Activated T-cell treated with anti-CD3 and anti-CD28 coated beads, Interleukin-2, amount 50 U/mL, for 1 hour (primary cell): ENCODE results near the gene OR5K3.
"Not testable (repeated sequence)": the region's sequence is repeated elsewhere in the genome, so short reads cannot be mapped to it uniquely, and the experiment has no call there.

Experiments
- DNase-seq: peaks from one replicate; pipeline ENCODE4 v3.0.0-alpha.2; 2020

OR5K3 gene, protein sequence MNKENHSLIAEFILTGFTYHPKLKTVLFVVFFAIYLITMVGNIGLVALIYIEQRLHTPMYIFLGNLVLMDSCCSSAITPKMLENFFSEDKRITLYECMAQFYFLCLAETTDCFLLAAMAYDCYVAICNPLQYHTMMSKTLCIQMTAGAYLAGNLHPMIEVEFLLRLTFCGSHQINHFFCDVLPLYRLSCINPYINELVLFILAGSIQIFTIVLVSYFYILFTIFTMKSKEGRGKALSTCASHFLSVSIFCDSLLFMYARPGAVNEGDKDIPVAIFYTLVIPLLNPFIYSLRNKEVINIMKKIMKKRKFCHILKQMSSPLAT

GRCh38 chr3:98390366-98390765 is at the start of gene OR5K3:
TSS of gene OR5K3 (plus strand) at chr3:98390666. CDS start at chr3:98390666, 0 bp downstream.
- DNase-seq = no peak

DNA sequence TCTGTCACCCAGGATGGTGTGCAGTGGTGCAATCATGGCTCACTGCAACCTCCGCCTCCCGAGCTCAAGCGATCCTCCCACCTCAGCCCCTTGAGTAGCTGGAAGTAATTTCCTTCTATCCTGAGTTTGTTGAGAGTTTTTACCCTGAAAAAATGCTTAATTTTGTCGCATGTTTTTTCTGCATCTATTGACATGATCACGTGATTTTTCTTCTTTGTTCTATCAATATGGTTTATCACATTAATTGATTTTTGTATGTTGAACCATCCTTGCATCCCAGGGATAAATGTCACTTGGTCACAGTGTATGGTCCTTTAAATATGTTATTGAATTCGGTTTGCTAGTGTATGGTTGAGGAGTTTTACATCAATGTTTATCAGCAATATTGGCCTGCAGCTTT is 48.7 kb upstream of the OR5K3 start:
- no peak for DNase-seq

DNA sequence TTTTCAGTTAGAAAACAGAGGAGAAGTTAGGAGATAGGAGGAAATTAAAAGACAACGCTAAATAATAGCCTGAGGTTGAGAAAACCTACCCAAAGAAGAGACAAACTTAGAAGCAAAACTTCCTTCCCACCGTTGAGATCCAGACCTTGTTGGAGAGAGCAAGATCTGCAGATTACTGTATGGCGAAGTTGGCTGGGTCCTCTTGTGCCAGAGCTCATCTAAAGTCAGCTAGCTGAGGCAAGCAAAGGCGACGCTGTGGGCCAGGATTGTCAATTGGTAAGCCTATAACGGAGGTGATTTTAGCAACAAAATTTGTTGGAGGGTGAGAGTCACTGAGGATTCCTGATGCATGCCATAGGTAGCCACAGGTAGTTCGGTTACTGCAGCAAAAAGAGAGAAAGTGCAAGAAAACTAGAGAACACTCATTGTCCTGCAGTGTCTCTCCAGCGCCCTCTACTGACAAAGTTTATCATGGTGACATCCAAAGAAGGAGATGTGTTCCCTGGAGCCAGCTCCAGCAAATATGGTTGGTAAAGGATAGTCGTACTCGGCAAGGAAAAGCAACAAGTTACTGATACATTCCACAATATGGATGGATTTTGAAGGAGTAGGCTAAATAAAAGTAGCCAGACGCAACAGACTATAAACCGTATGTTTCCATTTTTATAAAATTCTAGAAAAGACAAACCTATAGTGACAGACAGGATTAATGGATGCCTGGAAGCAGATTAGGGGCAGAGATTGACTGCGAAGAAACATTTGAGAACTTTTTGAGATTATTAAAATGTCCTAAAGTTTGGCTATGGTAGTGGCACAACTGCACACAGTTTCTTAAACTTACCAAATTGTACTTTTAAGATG is 46.6 kb upstream of the OR5K3 start:
- no peak for DNase-seq

DNA sequence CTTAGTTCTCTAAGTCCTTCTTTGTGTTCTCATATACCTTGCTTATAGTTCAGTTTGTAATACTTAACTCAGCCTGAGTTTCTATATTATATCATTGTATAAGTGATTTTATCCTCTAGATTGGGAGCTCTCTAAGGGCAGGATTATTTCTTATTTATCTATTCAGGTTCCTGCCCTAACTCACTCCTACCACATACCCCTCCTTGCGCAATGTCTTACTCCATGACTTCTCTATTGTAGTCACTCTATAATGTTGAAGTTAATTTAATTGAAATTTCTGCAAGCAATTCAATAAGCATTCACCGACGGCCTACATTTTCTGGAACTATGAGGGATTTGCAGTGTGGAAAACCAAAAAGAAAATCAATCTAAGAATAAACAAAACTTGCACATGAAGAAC is 40.4 kb upstream of the OR5K3 start:
- DNase-seq = no peak

- no peak for DNase-seq
Measured at GRCh38 chr3:98353554-98353953, 36.9 kb upstream of the OR5K3 start, which contains the start of gene OR5K4. TSS of gene OR5K4 (plus strand) at chr3:98353854. CDS start at chr3:98353854, 0 bp downstream.

DNA sequence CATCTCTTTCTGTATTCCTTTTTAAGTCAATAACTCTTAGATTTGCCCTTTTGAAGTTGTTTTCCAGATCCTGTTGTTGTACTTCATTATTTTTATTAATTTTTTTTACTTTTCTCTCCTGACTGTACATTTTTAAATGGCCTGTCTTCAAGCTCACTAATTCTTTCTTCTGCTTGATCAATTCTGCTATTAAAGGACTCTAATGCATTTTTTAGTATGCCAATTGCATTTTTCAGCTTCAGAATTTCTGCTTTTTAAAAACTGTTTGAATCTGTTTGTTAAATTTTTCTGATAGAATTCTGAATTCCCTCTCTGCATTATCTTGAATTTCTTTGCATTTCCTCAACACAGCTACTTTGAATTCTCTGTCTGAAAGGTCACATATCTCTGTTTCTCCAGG is 31.2 kb upstream of the OR5K3 start:
- no peak for DNase-seq

DNA sequence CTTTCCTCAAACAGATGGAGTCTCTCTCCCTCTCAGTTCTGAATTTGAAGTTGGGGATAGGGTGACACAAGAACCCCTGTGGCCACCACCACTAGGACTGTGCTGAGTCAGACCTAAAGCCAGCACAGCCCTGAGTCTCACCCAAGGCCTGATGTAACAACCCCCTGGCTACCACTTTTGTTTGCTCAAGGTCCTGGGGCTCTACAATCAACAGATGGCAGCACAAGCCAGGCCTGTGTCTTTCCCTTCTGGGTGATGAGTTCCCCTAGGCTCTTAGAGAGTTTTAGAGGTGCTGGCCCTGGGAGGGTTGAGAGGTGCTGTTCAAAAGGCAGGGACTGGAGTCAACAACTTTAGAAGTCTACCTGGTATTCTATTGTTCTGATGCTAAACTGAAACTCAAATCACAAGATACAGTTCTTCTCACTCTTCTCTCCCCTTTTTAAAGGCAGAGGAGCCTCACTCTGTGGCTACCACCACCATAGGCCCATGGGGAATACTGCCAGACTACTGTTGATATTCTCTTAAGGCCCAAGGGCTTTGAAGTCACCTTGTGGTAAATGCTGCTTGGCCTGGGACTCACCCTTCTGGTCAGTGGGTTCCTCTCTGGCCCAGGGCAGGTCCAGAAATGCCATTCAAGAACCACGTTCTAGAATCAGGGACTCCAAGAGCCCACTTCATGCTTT is 30.3 kb upstream of the OR5K3 start:
- no peak for DNase-seq

GRCh38 chr3:98360681-98361080 is 29.8 kb upstream of the OR5K3 start:
- no peak for DNase-seq

GRCh38 chr3:98361289-98361688 is 29.2 kb upstream of the OR5K3 start:
- no peak for DNase-seq

GRCh38 chr3:98367464-98368246 is 22.8 kb upstream of the OR5K3 start:
- DNase-seq = no peak

DNA sequence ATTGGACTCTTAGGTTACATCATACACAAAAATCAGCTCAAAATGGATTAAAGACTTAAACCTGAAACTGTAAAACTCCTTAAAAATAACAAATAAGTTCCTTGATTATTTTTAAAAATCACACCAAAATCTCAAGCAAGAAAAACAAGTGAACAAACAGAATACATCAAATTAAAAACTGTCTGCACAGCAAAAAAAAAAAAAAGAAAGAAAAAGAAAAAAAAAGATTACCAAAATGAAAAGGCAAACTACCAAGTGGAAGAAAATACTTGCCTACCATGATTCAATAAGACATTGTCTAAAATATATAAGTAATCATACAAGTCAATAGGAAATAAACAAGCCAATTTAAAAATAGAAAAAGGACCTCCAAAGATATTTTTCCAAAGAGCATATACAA is 19.3 kb upstream of the OR5K3 start:
- no peak for DNase-seq

DNA sequence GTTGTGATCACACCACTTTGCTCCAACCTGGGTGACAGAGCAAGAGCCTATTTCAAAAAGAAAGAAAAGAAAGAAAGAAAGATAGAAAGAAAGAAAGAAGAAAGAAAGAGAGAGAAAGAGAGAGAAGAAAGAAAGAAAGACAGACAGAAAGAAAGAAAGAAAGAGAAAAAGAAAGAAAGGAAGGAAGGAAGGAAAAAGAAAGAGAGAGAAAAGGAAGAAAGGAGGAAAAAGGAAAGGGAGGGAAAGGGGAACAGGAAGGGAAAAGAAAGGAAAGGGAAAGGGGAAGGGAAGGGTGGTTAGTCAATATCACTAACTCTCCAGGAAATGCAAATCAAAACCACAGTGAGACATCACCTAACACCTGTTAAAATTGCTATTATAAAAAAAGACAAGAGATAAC is 18.6 kb upstream of the OR5K3 start:
- DNase-seq = no peak

GRCh38 chr3:98372445-98372844 is 18.0 kb upstream of the OR5K3 start:
- DNase-seq = no peak

GRCh38 chr3:98376631-98377030 is 13.8 kb upstream of the OR5K3 start:
- DNase-seq = no peak

GRCh38 chr3:98388147-98388546 is 2.3 kb upstream of the OR5K3 start:
- DNase-seq = no peak

DNA sequence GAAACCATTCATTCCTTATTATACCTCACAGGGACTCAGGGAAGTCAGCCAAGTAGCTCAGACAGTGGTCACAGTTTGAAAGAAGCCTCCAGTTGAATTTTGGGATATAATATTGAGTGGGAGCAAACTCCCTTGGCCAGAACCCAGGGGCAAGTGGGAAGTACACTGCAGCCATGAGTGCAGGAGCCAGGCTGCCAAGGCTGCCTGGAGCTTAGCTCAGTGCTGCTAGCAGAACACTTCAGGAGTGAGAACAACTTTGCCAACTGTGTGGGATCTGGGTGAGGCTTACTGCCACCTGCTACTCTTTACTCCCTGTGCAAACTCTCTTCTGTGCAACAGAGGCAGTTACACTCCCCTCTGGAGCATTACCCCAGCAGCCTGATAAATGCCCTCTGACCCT is 4.6 kb downstream of the OR5K3 start:
- DNase-seq = no peak

DNA sequence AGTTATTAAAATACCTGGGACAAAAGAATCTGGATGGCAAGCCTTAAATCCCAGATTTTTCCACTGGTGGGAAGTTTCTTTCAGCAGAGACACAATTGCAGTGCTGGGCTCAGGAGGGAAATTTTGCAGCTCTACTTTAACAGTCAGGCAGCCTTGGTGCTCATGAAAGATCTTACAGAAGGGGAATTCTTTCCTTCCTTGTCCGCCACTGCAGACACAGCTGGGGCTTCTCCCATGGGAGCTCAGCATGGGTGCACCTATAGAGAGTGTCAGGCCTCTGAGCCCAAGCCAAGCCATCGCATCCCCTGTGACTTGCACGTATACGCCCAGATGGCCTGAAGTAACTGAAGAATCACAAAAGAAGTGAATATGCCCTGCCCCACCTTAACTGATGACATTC is 6.0 kb downstream of the OR5K3 start:
- DNase-seq = not testable (repeated sequence)

- DNase-seq = no peak
Measured at GRCh38 chr3:98398513-98398912, 8.0 kb downstream of the OR5K3 start.

DNA sequence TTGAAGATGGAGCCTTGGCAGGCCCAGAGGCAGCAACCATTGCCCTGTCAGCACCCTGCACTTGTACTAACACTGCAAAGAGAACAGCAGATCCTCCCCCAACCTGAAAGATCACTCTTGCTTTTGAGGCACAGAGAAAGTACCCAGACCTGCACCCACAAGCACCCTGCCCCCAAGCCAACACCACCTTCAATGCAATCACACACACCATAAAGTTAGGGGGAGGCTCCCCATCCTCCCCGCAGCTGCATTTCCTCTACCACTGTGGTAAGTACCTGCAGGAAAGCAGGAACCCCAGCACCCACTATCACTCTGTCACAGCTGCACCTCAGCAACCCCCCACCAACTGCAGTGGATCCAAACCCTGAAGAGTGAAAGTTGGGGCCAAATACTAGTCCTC is 12.0 kb downstream of the OR5K3 start:
- no peak for DNase-seq

DNA sequence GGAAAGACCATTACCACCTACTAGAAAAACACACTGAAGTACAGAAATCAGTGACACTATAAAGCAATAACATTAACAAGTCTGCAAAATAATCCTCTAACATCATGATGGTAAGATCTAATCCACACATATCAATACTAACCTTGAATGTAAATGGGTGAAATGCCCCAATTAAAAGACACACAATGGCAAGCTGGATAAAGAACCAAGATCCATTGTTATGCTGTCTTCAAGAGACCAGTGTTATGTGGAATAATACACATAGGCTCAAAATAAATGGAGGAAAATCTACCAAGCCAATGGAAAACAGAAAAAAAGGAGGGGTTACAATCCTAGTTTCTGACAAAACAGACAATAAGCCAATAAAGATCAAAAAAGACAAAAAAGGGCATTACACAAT is 13.5 kb downstream of the OR5K3 start:
- no peak for DNase-seq

DNA sequence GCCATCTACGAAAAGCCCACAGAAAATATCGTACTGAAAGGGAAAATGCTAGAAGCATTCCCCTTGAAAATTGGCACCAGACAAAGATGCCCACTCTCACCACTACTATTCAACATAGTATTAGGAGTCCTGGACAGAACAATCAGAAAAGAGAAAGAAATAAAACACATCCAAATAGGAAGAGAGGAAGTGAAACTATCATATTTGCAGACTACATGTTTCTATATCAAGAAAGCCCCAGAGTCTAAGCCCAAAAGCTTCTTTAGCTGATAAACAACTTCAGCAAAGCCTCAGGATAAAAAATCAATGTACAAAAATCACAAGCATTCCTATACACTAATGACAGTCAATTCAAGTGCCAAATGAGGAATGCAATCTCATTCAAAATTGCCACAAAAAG is 15.6 kb downstream of the OR5K3 start:
- DNase-seq = no peak

DNA sequence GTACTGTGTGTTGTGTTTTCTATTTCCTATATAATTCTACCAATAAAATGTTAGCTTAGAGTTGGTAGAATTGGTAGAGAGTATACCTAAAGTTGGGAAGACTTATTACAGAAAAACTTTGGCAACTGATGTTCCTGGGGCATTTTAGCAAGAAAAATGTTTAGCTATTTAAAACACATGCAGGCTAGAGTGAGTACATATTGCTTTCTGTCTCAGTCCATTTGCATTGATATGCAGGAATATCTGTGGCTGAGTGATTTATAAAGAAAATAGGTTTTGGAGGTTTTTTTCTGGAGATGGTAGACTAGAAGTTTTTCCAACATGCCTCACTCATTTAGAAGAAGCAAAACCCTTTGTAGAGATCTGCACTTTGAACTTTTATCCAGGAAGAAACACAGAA is 42.1 kb downstream of the OR5K3 start:
- DNase-seq = no peak

GRCh38 chr3:98433764-98434163 is 43.3 kb downstream of the OR5K3 start:
- no peak for DNase-seq
